Endodermal cell (in vitro differentiated cells): ENCODE results near the gene SKOR1. TPM values are rescaled to one million over a fixed set of nuclear protein-coding genes. Genes with fewer than 3 reads are reported as not detected.

Source experiments
- DNase-seq: peaks from one replicate; pipeline ENCODE4 v3.0.0-alpha.2; 2017
- H3K27ac ChIP-seq: 2 replicates; pipeline ENCODE4 v1.5.1; 2013; ENCODE audit warnings: mild to moderate bottlenecking, low read depth, low read length, moderate library complexity
- H3K27me3 ChIP-seq: 2 replicates; pipeline ENCODE4 v1.6.1; 2013; ENCODE audit warnings: mild to moderate bottlenecking, low read length, moderate library complexity; ENCODE audit not compliant: insufficient read depth, control insufficient read depth, poor library complexity, severe bottlenecking
- H3K36me3 ChIP-seq: 2 replicates; pipeline ENCODE4 v1.7.0; 2013; ENCODE audit warnings: mild to moderate bottlenecking, low read length, moderate library complexity; ENCODE audit not compliant: control insufficient read depth, insufficient read depth
- H3K4me1 ChIP-seq: one replicate; pipeline ENCODE4 v1.7.0; 2013; ENCODE audit warnings: low read length; ENCODE audit not compliant: control insufficient read depth, insufficient read depth
- H3K4me3 ChIP-seq: 2 replicates; pipeline ENCODE4 v1.5.1; 2013; ENCODE audit warnings: mild to moderate bottlenecking, low read length, moderate library complexity
- H3K9ac ChIP-seq: 2 replicates; pipeline ENCODE4 v1.6.1; 2013; ENCODE audit warnings: mild to moderate bottlenecking, low read length, moderate library complexity; ENCODE audit not compliant: poor library complexity, severe bottlenecking; ENCODE audit errors: extremely low read depth
- H3K9me3 ChIP-seq: 2 replicates; pipeline ENCODE4 v1.6.1; 2013; ENCODE audit warnings: mild to moderate bottlenecking, low read length, moderate library complexity; ENCODE audit not compliant: control insufficient read depth
- H3K27ac Mint-ChIP-seq: 2 replicates; pipeline ENCODE4 v1.8.0; 2020; ENCODE audit warnings: mixed read lengths
- H3K27me3 Mint-ChIP-seq: 2 replicates; pipeline ENCODE4 v1.8.0; 2021; ENCODE audit warnings: mild to moderate bottlenecking, mixed read lengths; ENCODE audit not compliant: insufficient read depth
- H3K36me3 Mint-ChIP-seq: 2 replicates; pipeline ENCODE4 v1.8.0; 2020; ENCODE audit warnings: low read depth, mixed read lengths
- H3K4me1 Mint-ChIP-seq: 2 replicates; pipeline ENCODE4 v1.8.0; 2020; ENCODE audit warnings: mixed read lengths
- H3K4me3 Mint-ChIP-seq: 2 replicates; pipeline ENCODE4 v1.8.0; 2020; ENCODE audit warnings: mild to moderate bottlenecking, moderate library complexity, mixed read lengths
- H3K9me3 Mint-ChIP-seq: 2 replicates; pipeline ENCODE4 v1.8.0; 2020; ENCODE audit warnings: mild to moderate bottlenecking, mixed read lengths
- CTCF ChIP-seq: fragments of 200-600 bp; sonication (generic); conservative IDR thresholded peaks from 2 replicates; pipeline ENCODE4 v1.5.0; 2021; ENCODE audit warnings: antibody characterized with exemption, mild to moderate bottlenecking
- WGBS, 2 experiments: methylation state at CpG; one replicate each; pipeline versions ENCODE4 v1.1.5 to v1.1.7; 2013; ENCODE audit warnings: missing lambda C conversion rate in 2 of 2, mixed read lengths in 1 of 2; ENCODE audit not compliant: insufficient coverage in 1 of 2, insufficient read length in 1 of 2; 5-methylcytosine and 5-hydroxymethylcytosine counted together
- total RNA-seq, 2 donors: library from RNA; stranded (reverse); fragmentation: NEBNext Ultra II Directional in 1 of 2; extraction: Animal tissue kit (Norgen Biotek cat#: 25700) in 1 of 2; gene quantifications; 2 replicates in 1 of 2; 3 replicates in 1 of 2; pipeline ENCODE4 v1.2.1, GENCODE V29; 2021

The SKOR1 gene
- total RNA-seq, 2 donors from 2014 or later = 0.37 to 0.51 TPM

GRCh38 chr15:67808821-67809220 lies 16.5 kb upstream of the SKOR1 start:
- H3K27ac ChIP-seq = no peak overlapping the region
- WGBS, 2 experiments = 92 to 93% methylated on average over 6 to 7 of the region's 7 CpGs
- no peaks in the 10 kb centered on the region for H3K36me3 ChIP-seq
- peaks cover 7% of the 10 kb centered on the region for H3K4me1 Mint-ChIP-seq
- H3K4me3 Mint-ChIP-seq = no peak overlapping the region
- peak; percentile 20 for DNase-seq
- no peak overlapping the region for H3K9ac ChIP-seq
- H3K9me3 Mint-ChIP-seq = no peaks in the 10 kb centered on the region
- no peak overlapping the region for H3K27ac Mint-ChIP-seq
- peaks cover 79% of the 10 kb centered on the region for H3K27me3 Mint-ChIP-seq
- TF ChIP-seq CTCF = no peak
- no peak overlapping the region for H3K4me3 ChIP-seq
- no peaks in the 10 kb centered on the region for H3K9me3 ChIP-seq
- peaks cover 5% of the 10 kb centered on the region for H3K36me3 Mint-ChIP-seq
- peaks cover 54% of the 10 kb centered on the region for H3K27me3 ChIP-seq
- no peaks in the 10 kb centered on the region for H3K4me1 ChIP-seq

GRCh38 chr15:67809441-67809840 lies 15.9 kb upstream of the SKOR1 start:
- peaks cover 3% of the 10 kb centered on the region for H3K4me1 Mint-ChIP-seq
- peak; percentile 17 for DNase-seq
- 94 to 96% methylated on average over 5 of the region's 5 CpGs for WGBS, 2 experiments
- no peaks in the 10 kb centered on the region for H3K9me3 Mint-ChIP-seq
- H3K9me3 ChIP-seq = no peaks in the 10 kb centered on the region
- H3K4me3 Mint-ChIP-seq = no peak overlapping the region
- H3K9ac ChIP-seq = no peak overlapping the region
- H3K27me3 Mint-ChIP-seq = peaks cover 73% of the 10 kb centered on the region
- peaks cover 48% of the 10 kb centered on the region for H3K27me3 ChIP-seq
- H3K36me3 Mint-ChIP-seq = peaks cover 5% of the 10 kb centered on the region
- no peak overlapping the region for H3K27ac Mint-ChIP-seq
- no peak overlapping the region for H3K4me3 ChIP-seq
- no peaks in the 10 kb centered on the region for H3K36me3 ChIP-seq
- H3K27ac ChIP-seq = no peak overlapping the region
- TF ChIP-seq CTCF = no peak
- H3K4me1 ChIP-seq = no peaks in the 10 kb centered on the region

- H3K4me1 ChIP-seq = no peaks in the 10 kb centered on the region
- Mint-ChIP-seq H3K4me1 (no peaks in the 10 kb centered on the region), H3K4me3 (no peak overlapping the region), H3K27ac (no peak overlapping the region), H3K9me3 (no peaks in the 10 kb centered on the region), H3K27me3 (peaks cover 71% of the 10 kb centered on the region), H3K36me3 (peaks cover 5% of the 10 kb centered on the region)
- DNase-seq = peak; percentile 36
- H3K27me3 ChIP-seq = peaks cover 50% of the 10 kb centered on the region
- no peak overlapping the region for H3K9ac ChIP-seq
- H3K4me3 ChIP-seq = no peak overlapping the region
- H3K27ac ChIP-seq = no peak overlapping the region
- H3K36me3 ChIP-seq = no peaks in the 10 kb centered on the region
- H3K9me3 ChIP-seq = no peaks in the 10 kb centered on the region
- WGBS, 2 experiments = 75 to 88% methylated on average over 3 to 6 of the region's 6 CpGs
- TF ChIP-seq CTCF = no peak
These were observed 15.4 kb upstream of the SKOR1 start for GRCh38 chr15:67809866-67810265.
